Activated CD8-positive, alpha-beta memory T cell treated with anti-CD3 and anti-CD28 coated beads, Interleukin-2, amount 50 U/mL, for 4 hours (primary cell): ENCODE results near the gene BAIAP2.

Experiments
- DNase-seq: peaks from one replicate; pipeline ENCODE4 v3.0.0-alpha.2; 2020

BAIAP2 gene

GRCh38 chr17:81164371-81165245, 129.7 kb downstream of the BAIAP2 start:
- no peak for DNase-seq

- DNase-seq = no peak
Observed at GRCh38 chr17:81165246-81166032, 130.5 kb downstream of the BAIAP2 start, which contains the start of gene PVALEF. Gene PVALEF (plus strand): TSS chr17:81165507. CDS start chr17:81181227, 15,720 bp downstream.

GRCh38 chr17:81166033-81166492, 131.1 kb downstream of the BAIAP2 start, which contains the start of gene AATK:
Gene AATK (minus strand): TSS chr17:81166221. CDS start chr17:81165992, 229 bp downstream.
- DNase-seq = no peak
